ENCODE results near the gene C10orf62. TPM values are rescaled to one million over a fixed set of nuclear protein-coding genes. Genes with fewer than 3 reads are reported as not detected.

Gene C10orf62
- total and polyA plus RNA-seq, 2 of the 13 experiments (the other 11 are each of a cell fraction or from before 2014, with no cell fraction given), result 0.61 to 1.6 TPM

DNA sequence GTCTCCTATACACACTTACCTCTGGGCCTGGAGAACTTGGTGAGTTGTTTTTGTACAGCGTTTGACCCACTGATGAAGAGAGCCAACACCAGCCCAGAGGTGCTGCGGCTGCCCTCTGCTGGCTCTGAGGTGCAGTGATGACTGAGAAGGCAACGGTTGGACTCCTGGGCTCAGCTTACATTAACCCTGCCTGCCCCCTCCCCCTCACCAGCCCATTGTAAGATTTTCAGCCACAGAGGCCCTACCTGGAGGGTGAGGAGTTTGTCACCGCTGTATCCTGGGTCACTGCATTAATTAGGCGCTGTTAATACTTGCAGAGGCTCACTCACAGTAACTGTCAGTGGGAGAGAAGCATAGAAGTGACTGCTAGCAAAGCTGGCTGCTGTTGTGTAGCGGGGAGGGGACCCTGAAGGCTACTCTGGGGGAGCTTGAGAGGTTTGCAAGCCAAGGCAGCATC is 35.9 kb upstream of the C10orf62 start (continued):
- TF ChIP-seq FOXC1 (CRISPR knock-in tag; IDR thresholded peaks at IDR 0.05; ENCODE audit: borderline replicate concordance), result no peak
- TF ChIP-seq GATAD2A (CRISPR knock-in tag; IDR thresholded peaks at IDR 0.05), result 0 out of 2 replicates have a peak, but pooled peaks have one; percentile 28
- TF ChIP-seq KDM2A (CRISPR knock-in tag; IDR thresholded peaks at IDR 0.05; ENCODE audit: borderline replicate concordance, low read depth), result peak; percentile 45; the same call in 1 of the 2 replicates
- 0 out of 2 replicates have a peak, but pooled peaks have one; percentile 35 for TF ChIP-seq ZNF839 (CRISPR knock-in tag; IDR thresholded peaks at IDR 0.05; ENCODE audit: borderline replicate concordance)
- no peak for TF ChIP-seq CENPX (CRISPR knock-in tag; IDR thresholded peaks at IDR 0.05)
- no peak for TF ChIP-seq MIER3 (CRISPR knock-in tag; IDR thresholded peaks at IDR 0.05; ENCODE audit: borderline replicate concordance)
- TF ChIP-seq ZBTB20 (CRISPR knock-in tag; IDR thresholded peaks at IDR 0.05; ENCODE audit: borderline replicate concordance, low read depth), result 0 out of 2 replicates have a peak, but pooled peaks have one; percentile 28
- peak; percentile 85 for TF ChIP-seq XRCC5 (optimal IDR thresholded peaks at IDR 0.05; ENCODE audit: low read length)
- peak; percentile 61; the same call in 1 of the 2 replicates for TF ChIP-seq SIX1 (CRISPR knock-in tag; IDR thresholded peaks at IDR 0.05; ENCODE audit: borderline replicate concordance)
- TF ChIP-seq DMAP1 (CRISPR knock-in tag; IDR thresholded peaks at IDR 0.05), result no peak
- TF ChIP-seq, protein P1, sequence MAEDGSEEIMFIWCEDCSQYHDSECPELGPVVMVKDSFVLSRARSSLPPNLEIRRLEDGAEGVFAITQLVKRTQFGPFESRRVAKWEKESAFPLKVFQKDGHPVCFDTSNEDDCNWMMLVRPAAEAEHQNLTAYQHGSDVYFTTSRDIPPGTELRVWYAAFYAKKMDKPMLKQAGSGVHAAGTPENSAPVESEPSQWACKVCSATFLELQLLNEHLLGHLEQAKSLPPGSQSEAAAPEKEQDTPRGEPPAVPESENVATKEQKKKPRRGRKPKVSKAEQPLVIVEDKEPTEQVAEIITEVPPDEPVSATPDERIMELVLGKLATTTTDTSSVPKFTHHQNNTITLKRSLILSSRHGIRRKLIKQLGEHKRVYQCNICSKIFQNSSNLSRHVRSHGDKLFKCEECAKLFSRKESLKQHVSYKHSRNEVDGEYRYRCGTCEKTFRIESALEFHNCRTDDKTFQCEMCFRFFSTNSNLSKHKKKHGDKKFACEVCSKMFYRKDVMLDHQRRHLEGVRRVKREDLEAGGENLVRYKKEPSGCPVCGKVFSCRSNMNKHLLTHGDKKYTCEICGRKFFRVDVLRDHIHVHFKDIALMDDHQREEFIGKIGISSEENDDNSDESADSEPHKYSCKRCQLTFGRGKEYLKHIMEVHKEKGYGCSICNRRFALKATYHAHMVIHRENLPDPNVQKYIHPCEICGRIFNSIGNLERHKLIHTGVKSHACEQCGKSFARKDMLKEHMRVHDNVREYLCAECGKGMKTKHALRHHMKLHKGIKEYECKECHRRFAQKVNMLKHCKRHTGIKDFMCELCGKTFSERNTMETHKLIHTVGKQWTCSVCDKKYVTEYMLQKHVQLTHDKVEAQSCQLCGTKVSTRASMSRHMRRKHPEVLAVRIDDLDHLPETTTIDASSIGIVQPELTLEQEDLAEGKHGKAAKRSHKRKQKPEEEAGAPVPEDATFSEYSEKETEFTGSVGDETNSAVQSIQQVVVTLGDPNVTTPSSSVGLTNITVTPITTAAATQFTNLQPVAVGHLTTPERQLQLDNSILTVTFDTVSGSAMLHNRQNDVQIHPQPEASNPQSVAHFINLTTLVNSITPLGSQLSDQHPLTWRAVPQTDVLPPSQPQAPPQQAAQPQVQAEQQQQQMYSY (CRISPR knock-in tag; IDR thresholded peaks at IDR 0.05), result no peak
- TF ChIP-seq SALL1 (CRISPR knock-in tag; IDR thresholded peaks at IDR 0.05), result peak; percentile 59
- TF ChIP-seq, protein P2, sequence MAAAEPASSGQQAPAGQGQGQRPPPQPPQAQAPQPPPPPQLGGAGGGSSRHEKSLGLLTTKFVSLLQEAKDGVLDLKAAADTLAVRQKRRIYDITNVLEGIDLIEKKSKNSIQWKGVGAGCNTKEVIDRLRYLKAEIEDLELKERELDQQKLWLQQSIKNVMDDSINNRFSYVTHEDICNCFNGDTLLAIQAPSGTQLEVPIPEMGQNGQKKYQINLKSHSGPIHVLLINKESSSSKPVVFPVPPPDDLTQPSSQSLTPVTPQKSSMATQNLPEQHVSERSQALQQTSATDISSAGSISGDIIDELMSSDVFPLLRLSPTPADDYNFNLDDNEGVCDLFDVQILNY (CRISPR knock-in tag; conservative IDR thresholded peaks at IDR 0.05), result no peak
- TF ChIP-seq ZNF615 (CRISPR knock-in tag; IDR thresholded peaks at IDR 0.05; ENCODE audit: borderline replicate concordance), result no peak
- TF ChIP-seq NR2F6 (IDR thresholded peaks at IDR 0.05), result no peak
- TF ChIP-seq NR2F6 (CRISPR knock-in tag; IDR thresholded peaks at IDR 0.05), result 0 out of 2 replicates have a peak, but pooled peaks have one; percentile 45
- TF ChIP-seq RAD21 (CRISPR knock-in tag; IDR thresholded peaks at IDR 0.05), result peak; percentile 72
- TF ChIP-seq ZNF605 (CRISPR knock-in tag; IDR thresholded peaks at IDR 0.05), result no peak
- TF ChIP-seq, protein P3, sequence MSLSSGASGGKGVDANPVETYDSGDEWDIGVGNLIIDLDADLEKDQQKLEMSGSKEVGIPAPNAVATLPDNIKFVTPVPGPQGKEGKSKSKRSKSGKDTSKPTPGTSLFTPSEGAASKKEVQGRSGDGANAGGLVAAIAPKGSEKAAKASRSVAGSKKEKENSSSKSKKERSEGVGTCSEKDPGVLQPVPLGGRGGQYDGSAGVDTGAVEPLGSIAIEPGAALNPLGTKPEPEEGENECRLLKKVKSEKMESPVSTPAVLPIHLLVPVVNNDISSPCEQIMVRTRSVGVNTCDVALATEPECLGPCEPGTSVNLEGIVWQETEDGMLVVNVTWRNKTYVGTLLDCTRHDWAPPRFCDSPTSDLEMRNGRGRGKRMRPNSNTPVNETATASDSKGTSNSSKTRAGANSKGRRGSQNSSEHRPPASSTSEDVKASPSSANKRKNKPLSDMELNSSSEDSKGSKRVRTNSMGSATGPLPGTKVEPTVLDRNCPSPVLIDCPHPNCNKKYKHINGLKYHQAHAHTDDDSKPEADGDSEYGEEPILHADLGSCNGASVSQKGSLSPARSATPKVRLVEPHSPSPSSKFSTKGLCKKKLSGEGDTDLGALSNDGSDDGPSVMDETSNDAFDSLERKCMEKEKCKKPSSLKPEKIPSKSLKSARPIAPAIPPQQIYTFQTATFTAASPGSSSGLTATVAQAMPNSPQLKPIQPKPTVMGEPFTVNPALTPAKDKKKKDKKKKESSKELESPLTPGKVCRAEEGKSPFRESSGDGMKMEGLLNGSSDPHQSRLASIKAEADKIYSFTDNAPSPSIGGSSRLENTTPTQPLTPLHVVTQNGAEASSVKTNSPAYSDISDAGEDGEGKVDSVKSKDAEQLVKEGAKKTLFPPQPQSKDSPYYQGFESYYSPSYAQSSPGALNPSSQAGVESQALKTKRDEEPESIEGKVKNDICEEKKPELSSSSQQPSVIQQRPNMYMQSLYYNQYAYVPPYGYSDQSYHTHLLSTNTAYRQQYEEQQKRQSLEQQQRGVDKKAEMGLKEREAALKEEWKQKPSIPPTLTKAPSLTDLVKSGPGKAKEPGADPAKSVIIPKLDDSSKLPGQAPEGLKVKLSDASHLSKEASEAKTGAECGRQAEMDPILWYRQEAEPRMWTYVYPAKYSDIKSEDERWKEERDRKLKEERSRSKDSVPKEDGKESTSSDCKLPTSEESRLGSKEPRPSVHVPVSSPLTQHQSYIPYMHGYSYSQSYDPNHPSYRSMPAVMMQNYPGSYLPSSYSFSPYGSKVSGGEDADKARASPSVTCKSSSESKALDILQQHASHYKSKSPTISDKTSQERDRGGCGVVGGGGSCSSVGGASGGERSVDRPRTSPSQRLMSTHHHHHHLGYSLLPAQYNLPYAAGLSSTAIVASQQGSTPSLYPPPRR (CRISPR knock-in tag; IDR thresholded peaks at IDR 0.05; ENCODE audit: borderline replicate concordance), result no peak
- TF ChIP-seq, protein P4, sequence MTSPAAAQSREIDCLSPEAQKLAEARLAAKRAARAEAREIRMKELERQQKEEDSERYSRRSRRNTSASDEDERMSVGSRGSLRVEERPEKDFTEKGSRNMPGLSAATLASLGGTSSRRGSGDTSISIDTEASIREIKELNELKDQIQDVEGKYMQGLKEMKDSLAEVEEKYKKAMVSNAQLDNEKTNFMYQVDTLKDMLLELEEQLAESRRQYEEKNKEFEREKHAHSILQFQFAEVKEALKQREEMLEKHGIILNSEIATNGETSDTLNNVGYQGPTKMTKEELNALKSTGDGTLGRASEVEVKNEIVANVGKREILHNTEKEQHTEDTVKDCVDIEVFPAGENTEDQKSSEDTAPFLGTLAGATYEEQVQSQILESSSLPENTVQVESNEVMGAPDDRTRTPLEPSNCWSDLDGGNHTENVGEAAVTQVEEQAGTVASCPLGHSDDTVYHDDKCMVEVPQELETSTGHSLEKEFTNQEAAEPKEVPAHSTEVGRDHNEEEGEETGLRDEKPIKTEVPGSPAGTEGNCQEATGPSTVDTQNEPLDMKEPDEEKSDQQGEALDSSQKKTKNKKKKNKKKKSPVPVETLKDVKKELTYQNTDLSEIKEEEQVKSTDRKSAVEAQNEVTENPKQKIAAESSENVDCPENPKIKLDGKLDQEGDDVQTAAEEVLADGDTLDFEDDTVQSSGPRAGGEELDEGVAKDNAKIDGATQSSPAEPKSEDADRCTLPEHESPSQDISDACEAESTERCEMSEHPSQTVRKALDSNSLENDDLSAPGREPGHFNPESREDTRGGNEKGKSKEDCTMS (CRISPR knock-in tag; conservative IDR thresholded peaks at IDR 0.05), result no peak
